ENCODE results near the gene SHPK.

DNA sequence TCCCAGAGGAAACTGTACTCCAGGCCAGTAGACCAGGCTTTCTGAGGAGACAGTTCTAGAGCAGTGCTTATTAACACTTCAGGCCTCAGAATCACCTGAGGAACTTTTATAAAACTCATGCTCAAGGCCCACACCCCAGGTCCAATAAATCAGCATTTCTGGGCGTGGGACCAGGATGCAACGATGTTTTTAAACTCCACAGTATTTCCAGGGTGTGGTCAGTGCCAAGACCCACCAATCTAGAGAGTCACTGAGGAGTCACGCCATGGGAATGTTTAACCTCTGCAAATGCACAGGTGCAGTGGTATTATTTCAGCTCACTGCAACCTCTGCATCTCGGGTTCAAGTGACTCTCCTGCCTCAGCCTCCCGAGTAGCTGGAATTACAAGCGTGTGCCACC is 22.9 kb downstream of the SHPK start:
- TF ChIP-seq YY1 (tag by site-specific recombination; IDR thresholded peaks at IDR 0.05) (no peak), ZBTB20 (tag by site-specific recombination; IDR thresholded peaks at IDR 0.05) (no peak), ZNF785 (tag by site-specific recombination; IDR thresholded peaks at IDR 0.05) (no peak), ZNF324 (tag by site-specific recombination; IDR thresholded peaks at IDR 0.05) (no peak)

Data from HEK293 (cell line).